ENCODE data around the gene TBC1D3I.
"Not testable (repeated sequence)": the region's sequence is repeated elsewhere in the genome, so short reads cannot be mapped to it uniquely, and the experiment has no call there.

- not testable (repeated sequence) for TF ChIP-seq CTCF, POLR2A (IDR thresholded peaks at IDR 0.05)
Measured at GRCh38 chr17:36289965-36290612, 25.7 kb upstream of the TBC1D3I start.
